GM12878 (cell line): ENCODE measurements around the gene MTMR4. TPM values are rescaled to one million over a fixed set of nuclear protein-coding genes. Genes with fewer than 3 reads are reported as not detected.

Source experiments
- ATAC-seq: fragments of 200-7000 bp; cut with Tn5 transposase; 3 replicates; pipeline ENCODE4 v1.9.1; 2020; ENCODE audit warnings: mild to moderate bottlenecking, moderate library complexity
- BruUV-seq: library from RNA; stranded (reverse); fragments of 400-500 nt; replicated peaks from 2 replicates; lab custom pipeline; 2021; lab: Mats Ljungman, UMichigan
- CTCF ChIA-PET: fragments of 300-600 bp; sonication (Branson Sonifier 250); formaldehyde crosslinking; extraction: SDS; loops from one replicate; lab custom pipeline; 2021; ENCODE audit warnings: inconsistent platforms; lab: Yijun Ruan, JAX
- POLR2A ChIA-PET: fragments of 350-600 bp; formaldehyde crosslinking; extraction: SDS; loops from one replicate; lab custom pipeline; 2021; ENCODE audit warnings: inconsistent platforms; lab: Charles Lee
- RAD21 ChIA-PET: fragments of 300-600 bp; sonication (Branson Sonifier 250); formaldehyde crosslinking; loops from one replicate; lab custom pipeline; 2023; ENCODE audit warnings: antibody characterized with exemption; ENCODE audit not compliant: unreplicated experiment; lab: Charles Lee
- SMC1A ChIA-PET: fragments of 300-600 bp; sonication (Branson Sonifier 250); formaldehyde crosslinking; loops from one replicate; lab custom pipeline; 2023; ENCODE audit not compliant: unreplicated experiment, uncharacterized antibody; lab: Charles Lee
- DNase-seq: peaks from one replicate; pipeline ENCODE4 v3.0.0-alpha.2; 2011; ENCODE audit warnings: low read depth, low spot score
- FAIRE-seq: peaks from 3 replicates; lab custom pipeline; 2011; peaks lifted over from hg19 to GRCh38; lab: Jason Lieb, UNC
- H2AFZ ChIP-seq: 2 replicates; pipeline ENCODE4 v1.6.0; 2011; ENCODE audit warnings: low read depth, low read length, control low read depth; ENCODE audit not compliant: control insufficient read depth
- H3K27ac ChIP-seq: 2 replicates; pipeline ENCODE4 v1.5.1; 2011; ENCODE audit warnings: control low read depth; ENCODE audit not compliant: control insufficient read depth, insufficient read depth
- H3K27me3 ChIP-seq, 2 experiments: replicated peaks in 1 of 2; 2 replicates each; pipeline versions ENCODE4 v1.6.0 to v1.6.1; 2011; ENCODE audit warnings: low read length in 1 of 2; ENCODE audit not compliant: control insufficient read depth in 2 of 2, insufficient read depth in 2 of 2
- H3K36me3 ChIP-seq, 2 experiments: 2 replicates each; pipeline ENCODE4 v1.5.1; 2011; ENCODE audit warnings: low read length in 1 of 2; ENCODE audit not compliant: control insufficient read depth in 2 of 2, insufficient read depth in 2 of 2
- H3K4me1 ChIP-seq: 2 replicates; pipeline ENCODE4 v1.6.1; 2011; ENCODE audit warnings: mild to moderate bottlenecking, low read length, moderate library complexity, mixed read lengths; ENCODE audit not compliant: control insufficient read depth, insufficient read depth
- H3K4me2 ChIP-seq: 2 replicates; pipeline ENCODE4 v1.6.0; 2011; ENCODE audit warnings: control low read depth; ENCODE audit not compliant: control insufficient read depth, insufficient read depth
- H3K4me3 ChIP-seq: fragments of 200-600 bp; sonication (generic); 2 replicates; pipeline ENCODE4 v1.5.1; 2016
- H3K79me2 ChIP-seq: 2 replicates; pipeline ENCODE4 v1.6.0; 2011; ENCODE audit warnings: low read length; ENCODE audit not compliant: control insufficient read depth, insufficient read depth
- H3K9ac ChIP-seq: 2 replicates; pipeline ENCODE4 v1.8.0; 2011; ENCODE audit warnings: low read length, control low read depth, mixed read lengths; ENCODE audit not compliant: control insufficient read depth, insufficient read depth
- H3K9me3 ChIP-seq: replicated peaks from 3 replicates; pipeline ENCODE4 v1.5.1; 2011; ENCODE audit warnings: mild to moderate bottlenecking, low read length; ENCODE audit not compliant: control insufficient read depth, insufficient read depth
- H4K20me1 ChIP-seq: 2 replicates; pipeline ENCODE4 v1.6.0; 2011; ENCODE audit not compliant: control insufficient read depth, insufficient read depth
- CBFB ChIP-seq: IDR thresholded peaks from 2 replicates; pipeline ENCODE4 v1.6.1; 2016; ENCODE audit warnings: antibody characterized with exemption, low read depth
- CHD2 ChIP-seq: IDR thresholded peaks from 2 replicates; pipeline ENCODE4 v1.6.1; 2011; ENCODE audit warnings: low read depth, low read length, improper control_type of control experiment, borderline replicate concordance
- GABPA ChIP-seq: IDR thresholded peaks from 2 replicates; pipeline ENCODE4 v1.6.1; 2014; ENCODE audit warnings: antibody characterized with exemption, low read depth, mild to moderate bottlenecking, inconsistent platforms
- GATAD2B ChIP-seq: fragments of 450-650 bp; conservative IDR thresholded peaks from 2 replicates; pipeline ENCODE4 v1.6.1; 2017; ENCODE audit warnings: low read depth, mild to moderate bottlenecking, moderate library complexity
- IKZF1 ChIP-seq: fragments of 450-650 bp; conservative IDR thresholded peaks from 2 replicates; pipeline ENCODE4 v1.6.1; 2017; ENCODE audit warnings: antibody characterized with exemption, mild to moderate bottlenecking
- NFYB ChIP-seq: IDR thresholded peaks from 2 replicates; pipeline ENCODE4 v1.6.1; 2011; ENCODE audit warnings: low read depth, mild to moderate bottlenecking, low read length, improper control_type of control experiment, moderate library complexity; ENCODE audit not compliant: insufficient read depth
- PAX5 ChIP-seq: IDR thresholded peaks from 2 replicates; pipeline ENCODE4 v1.6.1; 2011; ENCODE audit warnings: low read depth, low read length, borderline replicate concordance
- SREBF2 ChIP-seq: IDR thresholded peaks from 2 replicates; pipeline ENCODE4 v1.6.1; 2012; ENCODE audit warnings: mild to moderate bottlenecking, low read length
- TAF1 ChIP-seq: IDR thresholded peaks from 2 replicates; pipeline ENCODE4 v1.6.1; 2011; ENCODE audit warnings: mild to moderate bottlenecking, low read depth, low read length, borderline replicate concordance
- TBL1XR1 ChIP-seq: IDR thresholded peaks from 2 replicates; pipeline ENCODE4 v1.6.1; 2012; ENCODE audit warnings: low read depth, low read length, improper control_type of control experiment
- ZBTB11 ChIP-seq: fragments of 450-650 bp; formaldehyde crosslinking; IDR thresholded peaks from 2 replicates; pipeline ENCODE4 v1.5.0; 2022; ENCODE audit warnings: mild to moderate bottlenecking, missing genetic modification characterization
- ZZZ3 ChIP-seq: IDR thresholded peaks from 2 replicates; pipeline ENCODE4 v1.6.1; 2011; ENCODE audit warnings: low read depth; ENCODE audit not compliant: control insufficient read depth, insufficient read length
- WGBS: methylation state at CpG from one replicate; pipeline ENCODE4 v1.1.6; 2016; ENCODE audit warnings: low lambda C conversion rate; ENCODE audit not compliant: insufficient replicate concordance, insufficient coverage; ENCODE audit errors: missing lambda C conversion rate; 5-methylcytosine and 5-hydroxymethylcytosine counted together
- in situ Hi-C: fragments of 300-500 bp; cut with MboI; formaldehyde crosslinking; loops from 9 replicates; pipeline ENCODE4 v1.14.3; 2018; ENCODE audit warnings: mixed read lengths
- intact Hi-C: fragments of 100-400 bp; cut with micrococcal nuclease; formaldehyde crosslinking; loops from one replicate; pipeline ENCODE4 v1.14.2; 2022; ENCODE audit not compliant: unreplicated experiment
- polyA plus RNA-seq, 11 experiments: library from polyadenylated mRNA; depleted of rRNA in 4 of 11; unstranded in 6 of 11; stranded (reverse) in 5 of 11; fragments of >200 nt; fragmentation: Nextera tagmentation in 4 of 11; fragmentation: Illumina TruSeq in 1 of 11; extraction: Ambion mirVana in 4 of 11; extraction: Trizol in 1 of 11; gene quantifications; 1 replicate in 1 of 11; 2 replicates in 10 of 11; pipeline versions ENCODE4 v1.2.1 to v1.2.3, GENCODE V29; 2011 to 2016; ENCODE audit warnings: inconsistent platforms in 2 of 11, missing spikeins in 2 of 11, low read depth in 1 of 11
- total RNA-seq, 4 experiments: library from RNA; depleted of rRNA in 3 of 4; stranded (reverse); fragments of >200 nt in 3 of 4; fragmentation: Illumina TruSeq in 1 of 4; extraction: Trizol in 1 of 4; gene quantifications; 2 replicates each; pipeline versions ENCODE4 v1.2.1 to v1.2.3, GENCODE V29; 2013 to 2021
- TF ChIP-seq, protein P1 (sequence below): fragments of 450-650 bp; formaldehyde crosslinking; IDR thresholded peaks from 2 replicates; pipeline ENCODE4 v1.4.0; 2022; ENCODE audit warnings: mild to moderate bottlenecking, moderate library complexity
- TF ChIP-seq, protein P2 (sequence below): fragments of 450-650 bp; formaldehyde crosslinking; IDR thresholded peaks from 2 replicates; pipeline ENCODE4 v1.4.0; 2020; ENCODE audit warnings: mild to moderate bottlenecking, moderate library complexity

MTMR4 gene
- total and polyA plus RNA-seq, 10 of the 15 experiments (the other 5 are each of a cell fraction or from before 2014, with no cell fraction given): 12.8 to 127 (median 53.2) TPM

DNA sequence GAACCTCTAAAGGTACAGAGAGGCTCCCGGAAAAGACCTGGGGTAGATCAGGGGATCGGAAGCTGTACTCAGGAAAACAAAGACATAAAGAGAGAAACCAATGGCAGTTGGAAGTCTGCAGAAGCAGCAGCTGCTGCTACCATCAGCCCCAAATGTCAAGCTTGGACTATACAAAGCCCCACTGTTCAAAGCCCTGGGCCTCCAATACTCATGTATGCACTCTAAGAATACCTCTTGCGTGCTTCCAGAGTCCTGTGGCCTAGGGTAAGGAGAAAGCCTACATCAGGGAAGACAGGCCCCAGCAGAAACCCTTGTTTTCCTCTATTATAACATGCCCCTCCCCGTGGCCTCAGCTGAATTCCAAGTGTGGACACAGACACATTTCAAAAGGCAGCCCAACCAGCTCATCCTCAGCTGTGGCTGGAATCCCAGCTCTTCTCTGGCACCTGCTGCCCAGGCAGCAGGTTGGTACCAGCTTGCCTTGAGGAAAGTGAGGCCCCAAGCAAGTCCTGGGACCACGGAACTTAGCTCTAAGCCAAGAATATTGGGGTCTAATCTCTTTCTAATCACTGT, 19.3 kb upstream of the MTMR4 start:
- SMC1A ChIA-PET: interaction anchor here (1.2 to 1.7 kb wide), 2 partner anchors 34 to 53 kb away, joined by 3 to 4 read pairs; no protein-coding TSS in a partner anchor
- in situ Hi-C loops: no loop called here
- 53% methylated on average over 5 of the region's 5 CpGs for WGBS

More for the DNA sequence above, 19.3 kb upstream of the MTMR4 start:
- TF ChIP-seq CBFB (no peak), PAX5 (no peak), TBL1XR1 (no peak), GABPA (no peak), IKZF1 (no peak), ZBTB11 (CRISPR knock-in tag) (no peak), CHD2 (no peak), ZZZ3 (no peak), NFYB (no peak), GATAD2B (no peak), TAF1 (no peak), SREBF2 (no peak)
- TF ChIP-seq, protein P1, sequence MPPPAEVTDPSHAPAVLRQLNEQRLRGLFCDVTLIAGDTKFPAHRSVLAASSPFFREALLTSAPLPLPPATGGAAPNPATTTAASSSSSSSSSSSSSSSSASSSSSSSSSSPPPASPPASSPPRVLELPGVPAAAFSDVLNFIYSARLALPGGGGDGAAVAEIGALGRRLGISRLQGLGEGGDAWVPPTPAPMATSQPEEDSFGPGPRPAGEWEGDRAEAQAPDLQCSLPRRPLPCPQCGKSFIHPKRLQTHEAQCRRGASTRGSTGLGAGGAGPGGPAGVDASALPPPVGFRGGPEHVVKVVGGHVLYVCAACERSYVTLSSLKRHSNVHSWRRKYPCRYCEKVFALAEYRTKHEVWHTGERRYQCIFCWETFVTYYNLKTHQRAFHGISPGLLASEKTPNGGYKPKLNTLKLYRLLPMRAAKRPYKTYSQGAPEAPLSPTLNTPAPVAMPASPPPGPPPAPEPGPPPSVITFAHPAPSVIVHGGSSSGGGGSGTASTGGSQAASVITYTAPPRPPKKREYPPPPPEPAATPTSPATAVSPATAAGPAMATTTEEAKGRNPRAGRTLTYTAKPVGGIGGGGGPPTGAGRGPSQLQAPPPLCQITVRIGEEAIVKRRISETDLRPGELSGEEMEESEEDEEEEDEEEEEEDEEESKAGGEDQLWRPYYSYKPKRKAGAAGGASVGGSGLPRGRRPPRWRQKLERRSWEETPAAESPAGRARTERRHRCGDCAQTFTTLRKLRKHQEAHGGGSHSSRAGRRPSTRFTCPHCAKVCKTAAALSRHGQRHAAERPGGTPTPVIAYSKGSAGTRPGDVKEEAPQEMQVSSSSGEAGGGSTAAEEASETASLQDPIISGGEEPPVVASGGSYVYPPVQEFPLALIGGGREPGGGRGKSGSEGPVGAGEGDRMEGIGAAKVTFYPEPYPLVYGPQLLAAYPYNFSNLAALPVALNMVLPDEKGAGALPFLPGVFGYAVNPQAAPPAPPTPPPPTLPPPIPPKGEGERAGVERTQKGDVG (CRISPR knock-in tag): no peak
- TF ChIP-seq, protein P2, sequence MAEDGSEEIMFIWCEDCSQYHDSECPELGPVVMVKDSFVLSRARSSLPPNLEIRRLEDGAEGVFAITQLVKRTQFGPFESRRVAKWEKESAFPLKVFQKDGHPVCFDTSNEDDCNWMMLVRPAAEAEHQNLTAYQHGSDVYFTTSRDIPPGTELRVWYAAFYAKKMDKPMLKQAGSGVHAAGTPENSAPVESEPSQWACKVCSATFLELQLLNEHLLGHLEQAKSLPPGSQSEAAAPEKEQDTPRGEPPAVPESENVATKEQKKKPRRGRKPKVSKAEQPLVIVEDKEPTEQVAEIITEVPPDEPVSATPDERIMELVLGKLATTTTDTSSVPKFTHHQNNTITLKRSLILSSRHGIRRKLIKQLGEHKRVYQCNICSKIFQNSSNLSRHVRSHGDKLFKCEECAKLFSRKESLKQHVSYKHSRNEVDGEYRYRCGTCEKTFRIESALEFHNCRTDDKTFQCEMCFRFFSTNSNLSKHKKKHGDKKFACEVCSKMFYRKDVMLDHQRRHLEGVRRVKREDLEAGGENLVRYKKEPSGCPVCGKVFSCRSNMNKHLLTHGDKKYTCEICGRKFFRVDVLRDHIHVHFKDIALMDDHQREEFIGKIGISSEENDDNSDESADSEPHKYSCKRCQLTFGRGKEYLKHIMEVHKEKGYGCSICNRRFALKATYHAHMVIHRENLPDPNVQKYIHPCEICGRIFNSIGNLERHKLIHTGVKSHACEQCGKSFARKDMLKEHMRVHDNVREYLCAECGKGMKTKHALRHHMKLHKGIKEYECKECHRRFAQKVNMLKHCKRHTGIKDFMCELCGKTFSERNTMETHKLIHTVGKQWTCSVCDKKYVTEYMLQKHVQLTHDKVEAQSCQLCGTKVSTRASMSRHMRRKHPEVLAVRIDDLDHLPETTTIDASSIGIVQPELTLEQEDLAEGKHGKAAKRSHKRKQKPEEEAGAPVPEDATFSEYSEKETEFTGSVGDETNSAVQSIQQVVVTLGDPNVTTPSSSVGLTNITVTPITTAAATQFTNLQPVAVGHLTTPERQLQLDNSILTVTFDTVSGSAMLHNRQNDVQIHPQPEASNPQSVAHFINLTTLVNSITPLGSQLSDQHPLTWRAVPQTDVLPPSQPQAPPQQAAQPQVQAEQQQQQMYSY: no peak
- CTCF ChIA-PET: interaction anchor here (0.8 to 2.6 kb wide), 6 partner anchors 8 to 44 kb away, joined by 3 to 12 read pairs (median 4); a partner anchor contains a TSS
- BruUV-seq: no TSS peak
- intact Hi-C loops: no loop called here
- Histone ChIP-seq H3K4me3 (no peak overlapping the region), H3K4me2 (no peak overlapping the region), H3K27ac (no peak overlapping the region), H3K9ac (no peak overlapping the region), H3K36me3 (no peaks in the 10 kb centered on the region), H3K79me2 (no peaks in the 10 kb centered on the region), H3K27me3 (peaks cover 4 to 6% of the 10 kb centered on the region in 2 experiments; a peak in 3 of 4 replicates), H3K9me3 (no peaks in the 10 kb centered on the region), H2AFZ (no peak overlapping the region), H3K4me1 (no peaks in the 10 kb centered on the region), H4K20me1 (no peaks in the 10 kb centered on the region)
- FAIRE-seq: no peak
- RAD21 ChIA-PET: no interaction called here
- DNase-seq: no peak
- POLR2A ChIA-PET: interaction anchor here (0.9 kb wide), 1 partner anchor 14 kb away, joined by 3 read pairs; no protein-coding TSS in a partner anchor
- no peak for ATAC-seq
